ENCODE results near the gene SAMD9L. TPM values are rescaled to one million over a fixed set of nuclear protein-coding genes. Genes with fewer than 3 reads are reported as not detected.

Gene SAMD9L
- total and polyA plus RNA-seq, 2 experiments from 2014 or later = 1.5 to 4.5 TPM

DNA sequence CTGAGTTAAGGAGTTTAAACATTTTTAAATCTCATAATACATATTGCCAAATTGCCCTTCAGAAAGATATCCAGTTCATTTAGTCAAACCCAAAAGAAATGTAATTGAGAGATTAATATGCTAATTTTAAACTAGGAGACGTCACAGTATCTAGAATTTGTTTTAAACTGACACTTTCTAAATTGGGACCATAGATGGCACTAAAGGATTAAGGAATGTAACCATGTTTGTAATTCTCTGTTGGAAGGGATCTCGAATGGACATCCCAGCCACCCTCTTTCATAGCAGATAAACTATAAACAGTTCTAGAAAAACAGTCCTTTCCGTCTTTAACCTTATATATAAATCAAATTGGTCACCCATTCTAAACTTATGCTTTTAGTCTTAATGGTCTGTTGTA, 30.0 kb upstream of the SAMD9L start:
- H4K20me1 ChIP-seq (ENCODE audit: insufficient read depth, poor library complexity, severe bottlenecking) = no peaks in the 10 kb centered on the region
- TF ChIP-seq, protein P1, sequence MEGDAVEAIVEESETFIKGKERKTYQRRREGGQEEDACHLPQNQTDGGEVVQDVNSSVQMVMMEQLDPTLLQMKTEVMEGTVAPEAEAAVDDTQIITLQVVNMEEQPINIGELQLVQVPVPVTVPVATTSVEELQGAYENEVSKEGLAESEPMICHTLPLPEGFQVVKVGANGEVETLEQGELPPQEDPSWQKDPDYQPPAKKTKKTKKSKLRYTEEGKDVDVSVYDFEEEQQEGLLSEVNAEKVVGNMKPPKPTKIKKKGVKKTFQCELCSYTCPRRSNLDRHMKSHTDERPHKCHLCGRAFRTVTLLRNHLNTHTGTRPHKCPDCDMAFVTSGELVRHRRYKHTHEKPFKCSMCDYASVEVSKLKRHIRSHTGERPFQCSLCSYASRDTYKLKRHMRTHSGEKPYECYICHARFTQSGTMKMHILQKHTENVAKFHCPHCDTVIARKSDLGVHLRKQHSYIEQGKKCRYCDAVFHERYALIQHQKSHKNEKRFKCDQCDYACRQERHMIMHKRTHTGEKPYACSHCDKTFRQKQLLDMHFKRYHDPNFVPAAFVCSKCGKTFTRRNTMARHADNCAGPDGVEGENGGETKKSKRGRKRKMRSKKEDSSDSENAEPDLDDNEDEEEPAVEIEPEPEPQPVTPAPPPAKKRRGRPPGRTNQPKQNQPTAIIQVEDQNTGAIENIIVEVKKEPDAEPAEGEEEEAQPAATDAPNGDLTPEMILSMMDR (IDR thresholded peaks at IDR 0.05; ENCODE audit: poor library complexity) = peak; percentile 37
- no peak for TF ChIP-seq EZH2phosphoT487 (IDR thresholded peaks at IDR 0.05; ENCODE audit: low read depth, severe bottlenecking, unreplicated experiment)
- no peak for TF ChIP-seq EZH2 (IDR thresholded peaks at IDR 0.05; ENCODE audit: borderline replicate concordance)
- no peaks in the 10 kb centered on the region for H3K9me3 ChIP-seq (ENCODE audit: low read depth)
- peaks cover 5% of the 10 kb centered on the region for H3K27me3 ChIP-seq
- H3K36me3 ChIP-seq (replicated peaks; ENCODE audit: insufficient read depth, low read depth) = no peaks in the 10 kb centered on the region
- H3K27ac ChIP-seq = no peak overlapping the region
- no peak overlapping the region for H3K4me3 ChIP-seq
- H3K4me2 ChIP-seq = no peak overlapping the region
- H3K9me2 ChIP-seq (replicated peaks; ENCODE audit: insufficient read depth) = no peaks in the 10 kb centered on the region
- H2AFZ ChIP-seq = no peak overlapping the region
- no peak for DNase-seq (ENCODE audit: low spot score)
- no peaks in the 10 kb centered on the region for H3K4me1 ChIP-seq (ENCODE audit: insufficient read depth)
- H3K79me2 ChIP-seq = no peaks in the 10 kb centered on the region
- 25% methylated on average over 3 of the region's 3 CpGs for WGBS (ENCODE audit: low lambda C conversion rate, missing lambda C conversion rate)

DNA sequence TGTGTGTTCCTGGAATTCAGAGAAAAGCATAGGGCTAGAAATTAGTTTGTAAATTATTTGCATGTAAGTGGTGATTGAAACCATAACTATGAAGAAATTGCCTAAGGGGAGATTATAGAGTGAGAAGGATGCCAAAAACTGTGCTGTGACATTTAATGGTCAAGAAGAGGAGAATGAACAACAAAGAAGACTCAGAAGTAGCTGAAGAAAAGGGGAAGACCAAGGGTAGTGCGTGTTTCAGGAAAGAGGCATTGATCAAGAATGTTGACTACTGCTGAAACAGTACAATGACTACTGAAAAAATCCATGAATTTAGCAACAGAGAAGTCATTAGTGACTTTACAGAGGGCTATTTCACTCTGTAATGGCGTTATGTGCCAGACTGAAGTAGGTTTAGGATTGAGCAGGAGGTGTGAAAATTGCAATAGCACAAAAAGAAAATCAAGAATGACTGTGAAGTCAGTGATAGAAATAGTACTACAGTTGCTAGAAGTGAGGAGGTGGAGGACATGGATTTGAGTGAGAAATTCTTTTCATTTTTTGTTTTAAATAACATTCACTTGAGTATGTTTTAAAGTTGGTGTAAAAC, 28.9 kb upstream of the SAMD9L start:
- no peak for TF ChIP-seq EZH2 (IDR thresholded peaks at IDR 0.05; ENCODE audit: borderline replicate concordance)
- no peak for TF ChIP-seq EZH2phosphoT487 (IDR thresholded peaks at IDR 0.05; ENCODE audit: low read depth, severe bottlenecking, unreplicated experiment)
- TF ChIP-seq, protein P1 (IDR thresholded peaks at IDR 0.05; ENCODE audit: poor library complexity) = no peak
- Histone ChIP-seq H3K4me1 (ENCODE audit: insufficient read depth) (no peaks in the 10 kb centered on the region), H4K20me1 (ENCODE audit: insufficient read depth, poor library complexity, severe bottlenecking) (no peaks in the 10 kb centered on the region), H3K4me2 (no peak overlapping the region), H2AFZ (no peak overlapping the region), H3K27ac (no peak overlapping the region), H3K9me2 (replicated peaks; ENCODE audit: insufficient read depth) (no peaks in the 10 kb centered on the region), H3K27me3 (peaks cover 2% of the 10 kb centered on the region), H3K4me3 (no peak overlapping the region), H3K9me3 (ENCODE audit: low read depth) (no peaks in the 10 kb centered on the region), H3K79me2 (no peaks in the 10 kb centered on the region), H3K36me3 (replicated peaks; ENCODE audit: insufficient read depth, low read depth) (no peaks in the 10 kb centered on the region)
- no peak for DNase-seq (ENCODE audit: low spot score)
- WGBS (ENCODE audit: low lambda C conversion rate, missing lambda C conversion rate) = 66% methylated on average over 2 of the region's 2 CpGs

DNA sequence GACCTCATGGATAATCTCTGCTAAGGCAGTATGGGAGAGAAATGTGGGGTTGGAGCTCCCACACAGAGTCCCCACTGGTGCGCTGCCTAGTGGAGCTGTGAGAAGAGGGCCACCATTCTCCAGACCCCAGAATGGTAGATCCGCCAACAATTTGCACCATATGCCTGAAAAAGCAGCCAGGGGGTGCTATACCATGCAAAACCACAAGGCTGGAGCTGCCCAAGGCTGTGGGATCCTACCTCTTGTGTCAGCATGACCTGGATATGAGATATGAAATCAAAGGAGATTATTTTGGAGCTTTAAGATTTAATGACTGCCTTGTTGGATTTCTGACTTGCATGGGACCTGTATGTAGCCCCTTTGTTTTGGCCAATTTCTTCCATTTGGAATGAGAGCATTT, 27.0 kb upstream of the SAMD9L start:
- Histone ChIP-seq H4K20me1 (ENCODE audit: insufficient read depth, poor library complexity, severe bottlenecking) (no peaks in the 10 kb centered on the region), H3K4me1 (ENCODE audit: insufficient read depth) (no peaks in the 10 kb centered on the region), H3K9me2 (replicated peaks; ENCODE audit: insufficient read depth) (no peaks in the 10 kb centered on the region), H3K4me3 (no peak overlapping the region), H2AFZ (no peak overlapping the region), H3K27ac (no peak overlapping the region), H3K36me3 (replicated peaks; ENCODE audit: insufficient read depth, low read depth) (no peaks in the 10 kb centered on the region), H3K4me2 (no peak overlapping the region), H3K9me3 (ENCODE audit: low read depth) (no peaks in the 10 kb centered on the region), H3K27me3 (no peaks in the 10 kb centered on the region), H3K79me2 (no peaks in the 10 kb centered on the region)
- WGBS (ENCODE audit: low lambda C conversion rate, missing lambda C conversion rate) = 95% methylated on average over 2 of the region's 2 CpGs
- no peak for DNase-seq (ENCODE audit: low spot score)
- TF ChIP-seq EZH2phosphoT487 (IDR thresholded peaks at IDR 0.05; ENCODE audit: low read depth, severe bottlenecking, unreplicated experiment) (no peak), EZH2 (IDR thresholded peaks at IDR 0.05; ENCODE audit: borderline replicate concordance) (no peak)
- TF ChIP-seq, protein P1 (IDR thresholded peaks at IDR 0.05; ENCODE audit: poor library complexity) = no peak

Measured in hepatocyte (in vitro differentiated cells).